ENCODE data around the gene CFAP70.

The CFAP70 gene

GRCh38 chr10:73210395-73211105 lies 148.1 kb downstream of the CFAP70 start:
- no peak for DNase-seq

DNA sequence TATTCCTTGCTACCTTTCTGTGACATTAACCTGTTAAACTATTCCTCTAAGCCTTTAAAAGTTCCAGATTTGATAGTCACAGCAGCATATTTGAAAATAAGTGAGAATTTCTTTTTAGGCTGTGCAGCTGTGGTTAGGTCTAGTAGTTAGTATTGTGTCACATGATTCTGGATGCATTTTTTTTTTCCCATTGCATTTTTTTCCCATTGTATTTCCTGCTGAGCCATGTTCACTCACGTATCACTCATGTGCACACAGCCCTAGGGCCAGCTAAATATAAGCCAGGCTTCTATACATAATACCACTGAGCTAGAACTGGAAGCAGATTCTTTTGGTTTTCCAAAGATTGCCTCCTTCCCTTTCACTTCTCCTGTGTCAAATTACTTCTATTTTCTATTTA lies 149.0 kb downstream of the CFAP70 start:
- DNase-seq = no peak

- no peak for DNase-seq
These were observed 150.8 kb downstream of the CFAP70 start for GRCh38 chr10:73207883-73208282.

DNA sequence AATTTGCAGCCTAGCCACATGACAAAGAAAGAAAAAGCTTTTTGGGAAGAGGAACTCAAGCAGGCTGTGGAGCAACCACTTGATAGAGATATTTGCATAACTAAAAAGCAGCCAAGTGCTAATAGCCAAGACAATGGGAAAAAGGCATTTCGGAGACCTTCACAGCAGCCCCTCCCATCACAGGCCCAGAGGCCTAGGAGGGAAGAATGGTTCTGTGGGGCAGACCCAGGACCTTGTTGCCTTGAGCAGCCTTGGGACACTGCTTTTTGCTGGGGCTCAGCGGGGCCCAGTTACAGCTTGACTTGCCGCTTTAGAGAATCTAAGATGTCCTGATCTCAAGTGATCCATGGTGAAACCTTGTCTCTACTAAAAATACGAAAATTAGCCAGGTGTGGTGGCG lies 152.3 kb downstream of the CFAP70 start:
- DNase-seq = no peak

- no peak for DNase-seq
These were observed 152.8 kb downstream of the CFAP70 start for GRCh38 chr10:73205890-73206289.

DNA sequence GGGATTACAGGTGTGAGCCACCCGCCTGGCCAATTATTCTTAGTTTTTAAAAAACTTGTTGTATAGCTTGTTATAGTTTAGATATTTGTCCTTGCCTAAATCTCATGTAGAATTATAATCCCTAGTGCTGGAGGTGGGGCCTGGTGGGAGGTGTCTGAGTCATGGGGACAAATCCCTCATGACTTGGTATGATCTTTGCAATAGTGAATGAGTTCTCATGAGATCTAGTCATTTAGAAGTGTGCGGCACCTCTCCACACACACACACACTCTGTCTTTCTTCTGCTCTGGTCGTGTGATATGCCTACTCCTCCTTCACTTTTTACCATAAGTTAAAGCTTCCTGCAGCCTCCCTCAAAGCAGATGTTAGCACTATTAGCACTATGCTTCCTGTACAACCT lies 153.6 kb downstream of the CFAP70 start:
- DNase-seq = no peak

Data from NCI-H187 treated with DMSO at 0.1 percent for 48 hours (cell line).